H7 (cell line): ENCODE data around the gene ULK1. TPM values are rescaled to one million over a fixed set of nuclear protein-coding genes. Genes with fewer than 3 reads are reported as not detected.
A peak's percentile ranks its signal among the peaks of the same experiment; 100 is the strongest.
"Not testable (repeated sequence)": the region's sequence is repeated elsewhere in the genome, so short reads cannot be mapped to it uniquely, and the experiment has no call there.

Source experiments
- DNase-seq: peaks from one replicate; pipeline ENCODE4 v3.0.0; 2012
- H3K27me3 ChIP-seq: 2 replicates; pipeline ENCODE4 v1.6.0; 2011; ENCODE audit warnings: mild to moderate bottlenecking, low read length; ENCODE audit not compliant: control insufficient read depth, insufficient read depth
- H3K36me3 ChIP-seq: replicated peaks from 2 replicates; pipeline ENCODE4 v1.5.1; 2011; ENCODE audit warnings: low read length; ENCODE audit not compliant: control insufficient read depth, insufficient read depth
- H3K4me3 ChIP-seq: 2 replicates; pipeline ENCODE4 v1.5.1; 2011; ENCODE audit warnings: low read depth, mild to moderate bottlenecking, control low read depth, low read length, moderate library complexity; ENCODE audit not compliant: insufficient read depth
- total RNA-seq: library from RNA; depleted of rRNA; stranded (reverse); fragments of >200 nt; shearing (Covaris generic); gene quantifications from 2 replicates; pipeline ENCODE4 v1.2.3, GENCODE V29; 2014

Gene ULK1
- total RNA-seq, 1 experiment from 2014 or later: 15.7 TPM

DNA sequence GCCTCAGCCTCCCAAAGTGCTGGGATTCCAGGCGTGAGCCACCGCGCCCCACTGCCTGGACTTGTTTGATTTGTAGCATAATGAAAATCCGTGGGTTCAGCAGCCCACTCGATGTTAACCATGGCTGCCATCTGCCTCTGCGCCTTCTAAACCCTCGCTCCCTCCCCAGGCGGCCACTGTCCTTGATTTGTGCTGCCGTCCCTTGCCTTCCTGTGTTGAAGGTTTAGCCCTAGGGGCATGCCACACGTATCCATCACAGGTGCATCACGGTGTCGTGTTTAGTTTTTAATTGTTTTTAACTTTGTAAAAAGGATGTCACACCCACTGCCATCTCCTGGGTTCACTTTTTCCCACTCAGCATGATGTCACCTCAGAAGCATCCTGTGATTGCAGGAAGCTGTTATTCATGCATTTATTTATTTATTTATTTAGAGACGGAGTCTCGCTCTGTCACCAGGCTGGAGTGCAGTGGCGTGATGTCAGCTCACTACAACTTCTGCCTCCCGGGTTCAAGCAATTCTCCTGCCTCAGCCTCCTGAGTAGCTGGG is 24.5 kb upstream of the ULK1 start:
- Histone ChIP-seq H3K4me3 (no peak overlapping the region), H3K36me3 (no peaks in the 10 kb centered on the region), H3K27me3 (no peaks in the 10 kb centered on the region)
- peak; percentile 47 for DNase-seq

DNA sequence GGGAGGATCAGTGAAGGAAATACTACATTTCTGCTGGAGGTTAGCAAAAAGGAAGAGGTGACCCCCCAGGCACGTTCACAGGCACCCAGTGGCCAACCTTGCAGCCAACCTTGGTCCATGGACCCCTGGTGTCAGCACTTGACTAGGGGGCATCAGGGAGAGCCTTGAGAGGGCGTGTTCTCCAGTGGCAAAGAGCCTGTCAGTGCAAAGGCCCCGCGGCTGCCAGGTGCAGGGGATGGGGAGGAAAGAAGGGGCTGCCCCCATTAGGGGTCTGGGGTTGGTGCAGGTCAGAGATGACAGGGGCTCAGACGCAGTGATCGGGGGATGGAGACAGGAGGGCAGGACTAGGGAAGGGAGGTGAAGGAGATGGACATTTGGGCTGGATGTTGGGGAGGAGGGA is 22.7 kb upstream of the ULK1 start:
- Histone ChIP-seq H3K27me3 (no peaks in the 10 kb centered on the region), H3K4me3 (no peak overlapping the region), H3K36me3 (no peaks in the 10 kb centered on the region)
- DNase-seq: peak; percentile 37

DNA sequence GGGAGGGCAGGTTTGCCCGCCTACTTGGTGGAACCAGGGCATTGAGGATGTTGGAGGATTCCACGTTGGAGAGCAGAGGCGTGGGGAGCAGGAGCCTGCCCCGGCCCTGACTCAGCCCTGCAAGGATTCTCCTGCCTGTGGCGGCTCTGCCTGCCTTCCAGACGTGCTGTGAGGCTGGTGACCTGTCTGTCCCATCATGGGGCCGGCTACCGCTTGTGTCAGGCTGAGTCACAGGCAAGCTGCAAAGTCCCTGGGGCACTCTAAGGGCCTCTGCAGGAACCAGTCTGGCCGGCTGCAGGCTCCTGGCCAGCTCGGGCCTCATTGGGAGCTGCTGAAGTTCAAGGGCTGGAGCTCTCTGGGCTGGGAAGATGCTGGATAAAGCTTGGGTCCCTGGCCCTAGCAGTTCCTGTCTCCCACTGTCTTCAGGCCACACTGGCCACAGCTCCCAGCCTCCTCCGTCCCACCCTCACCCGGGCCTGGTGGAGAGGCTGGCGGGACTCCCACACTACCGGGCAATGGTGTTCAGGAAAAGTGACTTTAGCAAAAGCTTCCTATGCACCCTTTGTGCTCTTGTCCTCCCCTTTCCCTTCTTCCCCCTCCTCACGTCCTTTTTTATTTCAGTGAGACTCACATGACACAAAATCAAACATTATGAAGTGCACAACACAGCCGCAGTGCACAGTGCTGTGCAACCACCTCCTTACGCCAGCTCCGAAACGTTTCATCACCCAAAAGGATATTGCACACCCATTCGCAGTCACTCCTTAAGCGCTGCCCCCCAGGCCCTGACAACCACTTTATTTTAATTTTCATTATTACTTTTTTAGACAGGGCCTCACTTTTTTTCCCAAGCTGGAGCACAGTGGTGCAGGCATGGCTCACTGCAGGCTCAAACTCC is 22.0 kb upstream of the ULK1 start:
- DNase-seq: peak; percentile 53
- Histone ChIP-seq H3K27me3 (no peaks in the 10 kb centered on the region), H3K4me3 (no peak overlapping the region), H3K36me3 (no peaks in the 10 kb centered on the region)

DNA sequence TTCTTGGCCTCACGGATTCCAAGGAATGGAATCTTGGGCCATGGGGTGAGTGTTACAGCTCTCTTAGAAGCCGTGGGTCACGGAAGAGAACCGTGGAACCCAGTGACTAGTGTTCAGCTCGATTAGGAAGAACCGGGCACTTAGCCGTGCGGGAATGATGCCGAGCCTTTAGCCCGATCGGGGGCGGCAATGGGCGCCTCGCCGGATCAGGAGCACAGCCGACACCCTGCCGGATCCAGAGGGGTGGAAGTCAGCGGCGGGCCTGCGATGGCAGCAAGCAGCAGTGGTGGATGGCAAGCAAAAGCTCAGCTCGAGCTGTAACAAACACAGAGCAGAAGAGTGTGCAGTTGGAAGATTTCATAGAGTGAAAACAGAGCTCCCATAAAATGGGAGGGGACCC is 21.1 kb upstream of the ULK1 start:
- Histone ChIP-seq H3K4me3 (no peak overlapping the region), H3K27me3 (no peaks in the 10 kb centered on the region), H3K36me3 (no peaks in the 10 kb centered on the region)
- no peak for DNase-seq

DNA sequence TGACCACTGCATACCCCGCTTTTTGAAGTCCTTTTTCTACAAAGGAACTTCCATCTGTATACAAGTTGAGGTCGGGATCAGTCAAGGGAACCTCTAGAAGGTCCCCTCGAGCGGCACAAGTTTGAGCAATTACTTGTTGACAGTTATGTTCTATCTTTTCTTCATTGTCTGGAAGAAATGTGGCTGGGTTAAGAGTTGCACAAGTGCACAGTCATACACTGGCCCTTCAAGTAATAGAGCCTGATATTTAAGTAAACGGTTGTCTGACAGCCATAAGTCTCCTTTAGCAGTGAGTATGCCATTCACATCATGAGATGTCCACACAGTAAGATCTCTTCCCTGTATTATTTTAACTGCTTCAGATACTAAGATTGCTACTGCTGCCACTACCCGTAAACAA is 19.4 kb upstream of the ULK1 start:
- H3K4me3 ChIP-seq, H3K27me3 ChIP-seq, DNase-seq, H3K36me3 ChIP-seq: not testable (repeated sequence)

DNA sequence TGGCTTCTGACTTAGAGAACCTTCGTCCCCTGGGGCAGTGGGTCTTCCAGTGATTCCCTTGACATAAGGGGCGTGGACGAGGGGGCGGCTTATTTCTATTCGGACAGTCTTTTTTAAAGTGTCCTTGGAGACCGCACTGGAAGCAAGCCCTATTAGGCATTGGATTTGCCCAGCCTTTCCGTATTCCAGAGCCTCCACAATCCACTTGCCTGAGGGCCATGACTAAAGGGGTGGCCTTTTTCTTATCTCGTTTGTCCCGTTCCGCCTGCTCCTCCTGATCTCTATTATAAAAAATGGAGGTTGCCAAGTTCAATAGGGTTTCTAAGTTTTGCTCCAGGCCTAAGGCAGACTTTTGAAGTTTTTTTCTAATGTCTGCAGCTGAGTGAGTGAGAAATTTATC is 17.2 kb upstream of the ULK1 start:
- DNase-seq, H3K27me3 ChIP-seq, H3K4me3 ChIP-seq, H3K36me3 ChIP-seq: not testable (repeated sequence)

DNA sequence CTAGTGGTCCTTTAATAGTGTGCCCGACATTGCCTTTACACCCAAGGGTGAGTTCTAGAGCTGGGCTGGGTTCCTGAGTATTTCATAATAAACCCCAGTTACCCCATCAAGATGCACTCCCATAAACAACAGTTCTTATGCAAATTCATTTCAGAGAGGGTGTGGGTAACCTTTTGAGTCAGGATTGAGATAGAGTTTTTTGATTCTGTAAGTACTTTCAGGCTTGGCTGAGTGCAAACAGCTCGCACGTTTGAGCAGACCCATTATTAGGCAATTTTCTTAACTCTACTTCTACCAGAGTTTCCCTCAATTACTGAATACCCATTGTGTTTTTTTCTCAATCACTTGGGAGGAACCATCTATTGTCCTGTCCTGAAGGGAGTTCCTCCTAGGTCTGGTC is 16.0 kb upstream of the ULK1 start:
- H3K4me3 ChIP-seq, H3K27me3 ChIP-seq, DNase-seq, H3K36me3 ChIP-seq: not testable (repeated sequence)

DNA sequence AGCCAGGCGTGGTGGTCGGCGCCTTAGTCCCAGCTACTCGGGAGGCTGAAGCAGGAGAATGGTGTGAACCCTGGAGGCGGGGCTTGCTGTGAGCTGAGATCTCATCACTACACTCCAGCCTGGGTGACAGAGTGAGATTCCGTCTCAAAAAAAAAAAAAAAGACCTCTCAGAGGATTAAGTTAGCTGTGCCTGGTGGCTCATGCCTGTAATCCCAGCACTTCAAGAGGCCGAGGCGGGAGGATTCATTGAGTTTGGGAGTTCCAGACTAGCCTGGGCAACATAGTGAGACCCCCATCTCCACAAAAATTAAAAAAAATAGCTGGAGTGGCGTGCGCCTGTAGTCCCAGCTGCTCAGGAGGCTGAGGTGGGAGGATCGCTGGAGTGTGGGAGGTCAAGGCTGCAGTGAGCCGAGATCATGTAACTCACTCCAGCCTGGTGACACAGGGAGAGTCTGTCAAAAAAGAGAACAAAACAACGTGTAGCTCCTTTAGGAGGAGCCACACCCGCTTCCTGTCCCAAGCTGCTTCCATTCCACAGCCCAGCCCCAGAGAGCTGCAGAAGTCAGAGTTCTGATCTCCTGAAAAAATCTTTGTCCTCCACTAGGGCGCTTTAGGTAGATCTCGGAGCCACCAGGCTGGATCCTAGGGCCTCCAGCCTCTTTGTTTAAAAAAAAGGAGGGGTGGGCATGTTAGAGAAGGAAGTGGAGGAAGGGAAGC is 11.5 kb upstream of the ULK1 start:
- H3K27me3 ChIP-seq: no peaks in the 10 kb centered on the region
- no peaks in the 10 kb centered on the region for H3K36me3 ChIP-seq
- DNase-seq: peak; percentile 54
- no peak overlapping the region for H3K4me3 ChIP-seq

DNA sequence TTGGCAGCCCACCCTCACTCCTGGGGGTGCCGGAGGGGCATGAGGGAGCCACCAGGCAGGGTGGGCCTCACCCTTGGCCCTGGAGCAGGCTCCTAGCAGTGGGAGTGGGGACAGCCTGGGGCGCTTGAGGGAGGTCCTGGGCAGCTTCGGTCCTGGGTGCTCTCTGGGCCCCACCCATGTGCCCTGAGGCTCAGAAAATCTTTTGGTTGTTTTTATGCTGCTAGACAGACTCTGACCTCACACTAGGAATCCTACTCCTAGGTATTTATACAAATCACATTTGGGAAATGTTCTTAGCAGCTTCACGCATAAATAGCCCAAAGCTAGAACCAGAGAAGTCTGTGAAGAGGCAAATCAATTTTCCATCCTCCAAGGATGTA is 10.9 kb upstream of the ULK1 start:
- Histone ChIP-seq H3K27me3 (no peaks in the 10 kb centered on the region), H3K4me3 (no peak overlapping the region), H3K36me3 (no peaks in the 10 kb centered on the region)
- no peak for DNase-seq

DNA sequence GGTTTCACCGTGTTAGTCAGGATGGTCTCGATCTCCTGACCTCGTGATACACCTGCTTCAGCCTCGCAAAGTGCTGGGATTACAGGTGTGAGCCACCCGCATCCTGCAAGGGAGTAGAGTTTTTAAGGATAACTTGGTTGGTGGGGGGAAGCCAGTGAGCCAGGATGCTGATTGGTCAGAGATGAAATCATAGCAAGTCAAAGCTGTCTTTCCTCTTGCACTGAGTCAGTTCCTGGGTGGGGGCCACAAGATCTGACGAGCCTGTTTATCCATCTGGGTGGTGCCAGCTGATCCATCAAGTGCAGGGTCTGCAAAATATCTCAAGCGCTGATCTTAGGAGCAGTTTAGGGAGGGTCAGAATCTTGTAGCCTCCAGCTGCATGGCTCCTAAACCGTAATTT is 9.3 kb upstream of the ULK1 start:
- not testable (repeated sequence) for H3K27me3 ChIP-seq, DNase-seq, H3K4me3 ChIP-seq, H3K36me3 ChIP-seq

DNA sequence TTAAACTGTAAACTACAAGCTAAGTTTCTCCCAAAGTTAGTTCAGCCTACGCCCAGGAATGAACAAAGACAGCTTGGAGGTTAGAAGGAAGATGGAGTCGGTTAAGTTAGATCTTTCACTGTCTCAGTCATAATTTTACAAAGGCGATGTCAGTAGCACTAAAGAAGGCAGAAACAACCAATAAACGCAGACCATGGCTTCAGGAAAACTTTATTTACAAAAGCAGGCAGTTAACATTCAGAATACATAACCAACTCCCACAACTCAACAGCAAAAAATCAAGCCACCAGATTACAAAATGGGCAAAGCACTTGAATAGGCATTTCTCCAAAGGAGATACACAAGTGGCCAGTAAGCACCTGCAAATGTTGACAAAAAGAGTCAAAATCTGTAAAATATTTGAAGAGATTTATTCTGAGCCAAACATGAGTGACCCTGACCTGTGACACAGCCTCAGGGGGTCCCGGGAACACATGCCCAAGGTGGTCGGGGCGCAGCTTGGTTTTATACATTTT is 8.8 kb upstream of the ULK1 start:
- Histone ChIP-seq H3K36me3 (no peaks in the 10 kb centered on the region), H3K27me3 (no peaks in the 10 kb centered on the region), H3K4me3 (no peak overlapping the region)
- no peak for DNase-seq

DNA sequence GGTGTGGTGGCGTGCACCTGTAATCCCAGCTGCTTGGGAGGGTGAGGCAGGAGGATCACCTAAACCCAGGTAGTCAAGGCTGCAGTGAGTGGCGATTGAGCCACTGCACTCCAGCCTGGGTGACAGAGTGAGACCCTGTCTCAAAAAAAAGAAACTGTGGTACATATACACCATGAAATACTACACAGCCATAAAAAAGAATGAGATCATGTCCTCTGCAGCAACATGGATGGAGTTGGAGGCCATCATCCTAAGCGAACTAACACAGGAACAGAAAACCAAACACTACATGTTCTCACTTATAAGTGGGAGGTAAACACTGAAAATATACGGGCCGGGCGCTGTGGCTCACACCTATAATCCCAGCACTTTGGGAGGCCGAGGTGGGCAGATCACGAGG is 2.7 kb upstream of the ULK1 start:
- H3K27me3 ChIP-seq, H3K4me3 ChIP-seq, H3K36me3 ChIP-seq, DNase-seq: not testable (repeated sequence)

DNA sequence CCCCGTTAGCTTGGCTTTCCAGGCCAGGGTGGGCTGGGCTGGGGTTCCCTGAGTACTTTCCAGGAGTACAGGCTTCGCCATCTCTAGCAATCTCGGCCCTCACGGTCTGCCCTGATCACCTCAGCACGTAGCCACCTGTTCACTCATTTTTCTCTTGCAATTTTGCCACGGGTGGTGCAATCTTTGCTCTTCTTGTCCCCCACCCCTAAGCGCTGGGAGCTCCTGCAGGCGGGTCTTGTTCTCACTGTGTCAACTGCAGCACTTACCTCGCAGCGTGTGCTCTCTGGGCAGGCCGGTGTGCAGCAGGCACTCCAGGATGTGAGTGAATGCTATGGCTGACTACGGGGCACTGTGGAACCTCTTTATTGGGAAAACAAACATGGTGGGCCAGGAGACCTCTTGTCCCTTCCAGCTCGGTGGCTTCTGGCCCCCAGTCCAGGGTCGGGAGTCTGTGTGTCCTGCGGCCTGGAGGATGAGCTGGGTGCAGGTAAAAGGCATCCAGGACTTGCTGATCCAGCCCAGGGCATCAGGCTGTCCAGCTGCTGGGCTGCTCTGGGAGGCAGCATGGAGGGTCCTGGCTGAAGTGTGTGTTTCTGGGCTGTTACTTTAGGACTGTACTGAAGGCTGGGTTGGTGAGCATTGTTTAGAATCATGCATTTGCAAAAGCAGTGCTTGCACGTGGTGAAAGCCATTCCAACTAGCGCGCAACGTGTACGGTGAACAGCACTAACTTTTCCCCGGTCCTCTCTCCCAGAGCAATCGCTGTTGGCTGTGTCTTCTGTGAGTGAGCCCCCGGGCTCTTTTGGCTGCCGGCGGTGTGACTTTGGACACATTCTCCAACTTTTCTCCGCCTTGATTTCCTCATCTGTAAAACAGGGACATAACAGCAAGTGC is 1.5 kb upstream of the ULK1 start:
- Histone ChIP-seq H3K27me3 (no peaks in the 10 kb centered on the region), H3K4me3 (no peak overlapping the region), H3K36me3 (peaks cover 4% of the 10 kb centered on the region)
- peak; percentile 49 for DNase-seq

DNA sequence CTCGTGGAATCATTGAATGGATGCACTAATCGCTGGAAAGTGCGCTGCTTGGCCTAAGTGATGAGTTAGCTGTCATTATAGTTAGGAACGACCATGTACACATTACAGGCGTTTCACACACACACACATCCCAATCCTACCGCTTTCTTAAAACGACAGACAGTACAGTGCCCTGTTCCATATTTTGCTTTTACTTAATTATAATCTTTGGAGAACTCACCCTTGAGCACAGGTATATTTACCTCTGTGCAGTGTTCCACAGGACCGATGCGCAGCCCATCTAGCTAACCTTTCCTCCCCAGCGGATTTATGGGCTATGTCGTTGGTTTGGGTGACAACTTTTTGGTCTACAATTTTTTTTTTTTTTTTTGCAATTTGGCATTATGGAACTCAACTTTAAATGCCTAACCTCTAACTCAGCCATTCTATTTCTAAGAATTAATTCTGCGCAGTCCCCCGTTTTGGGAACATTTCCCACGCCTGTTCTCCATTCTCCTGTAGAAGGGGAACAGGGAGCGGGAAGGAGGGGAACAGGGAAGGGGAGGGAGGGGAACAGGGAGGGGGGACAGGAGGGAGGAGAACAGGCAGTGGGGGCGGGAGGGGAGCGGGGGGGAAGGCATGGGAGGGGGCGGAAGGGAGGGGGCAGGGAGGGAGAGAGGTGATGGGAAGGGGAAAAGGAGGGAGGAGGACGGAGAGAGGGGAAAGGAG is 663 bp upstream of the ULK1 start:
- H3K4me3 ChIP-seq: no peak overlapping the region
- no peaks in the 10 kb centered on the region for H3K27me3 ChIP-seq
- H3K36me3 ChIP-seq: peaks cover 4% of the 10 kb centered on the region
- no peak for DNase-seq
